Activated CD4-positive, alpha-beta memory T cell treated with anti-CD3 and anti-CD28 coated beads for 36 hours (primary cell): ENCODE data around the gene SETD1A. TPM values are rescaled to one million over a fixed set of nuclear protein-coding genes. Genes with fewer than 3 reads are reported as not detected.

ENCODE experiments used
- CTCF ChIA-PET: fragments of 350-600 bp; sonication (Branson Sonifier 250); formaldehyde crosslinking; loops from one replicate; lab custom pipeline; 2021; ENCODE audit warnings: antibody characterized with exemption, inconsistent platforms; lab: Charles Lee
- POLR2A ChIA-PET: fragments of 350-600 bp; sonication (Branson Sonifier 250); formaldehyde crosslinking; loops from one replicate; lab custom pipeline; 2021; ENCODE audit warnings: antibody characterized with exemption; lab: Charles Lee
- DNase-seq: peaks from one replicate; pipeline ENCODE4 v3.0.0-alpha.2; 2020
- H3K27ac Mint-ChIP-seq: one replicate; pipeline ENCODE4 v1.8.0; 2021; ENCODE audit warnings: mixed read lengths
- H3K27me3 Mint-ChIP-seq: one replicate; pipeline ENCODE4 v1.8.0; 2021; ENCODE audit warnings: mixed read lengths
- H3K36me3 Mint-ChIP-seq: one replicate; pipeline ENCODE4 v1.8.0; 2021; ENCODE audit warnings: mixed read lengths
- H3K4me1 Mint-ChIP-seq: one replicate; pipeline ENCODE4 v1.8.0; 2021; ENCODE audit warnings: low read depth, mixed read lengths
- H3K4me3 Mint-ChIP-seq: one replicate; pipeline ENCODE4 v1.8.0; 2021; ENCODE audit warnings: mild to moderate bottlenecking, mixed read lengths
- H3K9me3 Mint-ChIP-seq: one replicate; pipeline ENCODE4 v1.8.0; 2021; ENCODE audit warnings: mixed read lengths
- intact Hi-C: fragments of 100-400 bp; cut with micrococcal nuclease; formaldehyde crosslinking; loops from one replicate; pipeline ENCODE4 v1.15.1; 2023
- total RNA-seq, 2 experiments: library from RNA; stranded (reverse); gene quantifications; one replicate each; pipeline ENCODE4 v1.2.3, GENCODE V29; 2021

The SETD1A gene
- total RNA-seq, 2 experiments from 2014 or later = 16.4 to 17.4 TPM

GRCh38 chr16:30972872-30973271 lies 15.3 kb downstream of the SETD1A start:
- H3K36me3 Mint-ChIP-seq = peaks cover 56% of the 10 kb centered on the region
- DNase-seq = no peak
- no peaks in the 10 kb centered on the region for H3K27me3 Mint-ChIP-seq
- no peaks in the 10 kb centered on the region for H3K9me3 Mint-ChIP-seq
- intact Hi-C loops = no loop called here
- ChIA-PET POLR2A (no interaction called here), CTCF (interaction anchor here (1.1 kb wide), 1 partner anchor 12 kb away, joined by 6 read pairs; the partner anchor contains the start of gene HSD3B7)
- H3K4me3 Mint-ChIP-seq = no peak overlapping the region
- no peaks in the 10 kb centered on the region for H3K4me1 Mint-ChIP-seq
- H3K27ac Mint-ChIP-seq = no peak overlapping the region

DNA sequence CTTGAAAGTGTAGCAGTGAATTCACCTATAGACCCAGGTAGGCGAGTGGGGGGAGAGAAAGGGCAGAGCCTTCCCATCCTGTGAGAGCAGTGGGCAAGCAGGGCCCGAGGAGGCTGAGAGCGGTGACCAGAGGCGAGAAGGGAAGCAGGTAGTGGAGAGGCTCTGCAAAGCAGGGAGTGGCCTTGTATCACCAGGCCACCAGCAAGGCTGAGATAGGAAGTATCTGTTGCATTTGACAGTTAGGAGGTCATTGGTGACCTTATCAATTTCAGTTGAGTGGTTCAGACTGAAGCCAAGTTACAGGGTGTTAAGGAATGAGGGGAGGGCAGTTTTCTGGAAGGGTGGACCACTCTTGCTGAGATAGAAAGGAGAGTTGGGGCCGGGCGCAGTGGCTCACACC lies 16.8 kb downstream of the SETD1A start:
- Mint-ChIP-seq H3K27me3 (no peaks in the 10 kb centered on the region), H3K4me3 (no peak overlapping the region), H3K4me1 (no peaks in the 10 kb centered on the region), H3K9me3 (no peaks in the 10 kb centered on the region), H3K36me3 (peaks cover 54% of the 10 kb centered on the region), H3K27ac (no peak overlapping the region)
- intact Hi-C loops = no loop called here
- DNase-seq = no peak
- POLR2A ChIA-PET = no interaction called here
- CTCF ChIA-PET = no interaction called here

GRCh38 chr16:30976486-30976885 lies 18.9 kb downstream of the SETD1A start:
- intact Hi-C loops = no loop called here
- Mint-ChIP-seq H3K27me3 (no peaks in the 10 kb centered on the region), H3K36me3 (peaks cover 51% of the 10 kb centered on the region), H3K27ac (no peak overlapping the region), H3K4me1 (no peaks in the 10 kb centered on the region), H3K4me3 (no peak overlapping the region), H3K9me3 (no peaks in the 10 kb centered on the region)
- POLR2A ChIA-PET = no interaction called here
- no peak for DNase-seq
- CTCF ChIA-PET = interaction anchor here (2.1 kb wide), 1 partner anchor 9 kb away, joined by 5 read pairs; the partner anchor contains the start of gene HSD3B7

DNA sequence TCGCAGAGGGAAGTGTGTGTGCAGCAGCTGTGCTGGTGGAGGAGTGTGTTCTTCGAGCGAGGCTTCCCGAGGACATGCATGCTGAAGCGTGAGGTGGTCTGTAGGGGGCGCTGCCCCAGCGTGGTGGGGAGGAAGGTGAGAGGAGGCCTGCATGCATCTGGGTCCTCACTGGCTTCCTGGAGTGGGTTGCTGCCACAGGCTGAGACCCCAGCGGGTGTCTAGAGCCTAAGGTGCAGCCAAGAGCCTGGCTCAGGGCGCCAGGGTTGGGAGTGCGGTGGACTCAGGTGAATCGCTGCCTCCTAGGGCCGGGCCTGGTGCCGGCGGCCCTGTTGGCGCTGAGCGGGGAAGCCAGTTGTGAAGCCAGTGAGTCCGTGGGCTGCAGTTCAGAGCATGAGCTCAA lies 19.9 kb downstream of the SETD1A start:
- H3K36me3 Mint-ChIP-seq = peaks cover 44% of the 10 kb centered on the region
- no peak overlapping the region for H3K4me3 Mint-ChIP-seq
- intact Hi-C loops = no loop called here
- H3K27ac Mint-ChIP-seq = no peak overlapping the region
- DNase-seq = peak; percentile 36
- CTCF ChIA-PET = no interaction called here
- POLR2A ChIA-PET = no interaction called here
- H3K9me3 Mint-ChIP-seq = no peaks in the 10 kb centered on the region
- H3K4me1 Mint-ChIP-seq = no peaks in the 10 kb centered on the region
- H3K27me3 Mint-ChIP-seq = no peaks in the 10 kb centered on the region

DNA sequence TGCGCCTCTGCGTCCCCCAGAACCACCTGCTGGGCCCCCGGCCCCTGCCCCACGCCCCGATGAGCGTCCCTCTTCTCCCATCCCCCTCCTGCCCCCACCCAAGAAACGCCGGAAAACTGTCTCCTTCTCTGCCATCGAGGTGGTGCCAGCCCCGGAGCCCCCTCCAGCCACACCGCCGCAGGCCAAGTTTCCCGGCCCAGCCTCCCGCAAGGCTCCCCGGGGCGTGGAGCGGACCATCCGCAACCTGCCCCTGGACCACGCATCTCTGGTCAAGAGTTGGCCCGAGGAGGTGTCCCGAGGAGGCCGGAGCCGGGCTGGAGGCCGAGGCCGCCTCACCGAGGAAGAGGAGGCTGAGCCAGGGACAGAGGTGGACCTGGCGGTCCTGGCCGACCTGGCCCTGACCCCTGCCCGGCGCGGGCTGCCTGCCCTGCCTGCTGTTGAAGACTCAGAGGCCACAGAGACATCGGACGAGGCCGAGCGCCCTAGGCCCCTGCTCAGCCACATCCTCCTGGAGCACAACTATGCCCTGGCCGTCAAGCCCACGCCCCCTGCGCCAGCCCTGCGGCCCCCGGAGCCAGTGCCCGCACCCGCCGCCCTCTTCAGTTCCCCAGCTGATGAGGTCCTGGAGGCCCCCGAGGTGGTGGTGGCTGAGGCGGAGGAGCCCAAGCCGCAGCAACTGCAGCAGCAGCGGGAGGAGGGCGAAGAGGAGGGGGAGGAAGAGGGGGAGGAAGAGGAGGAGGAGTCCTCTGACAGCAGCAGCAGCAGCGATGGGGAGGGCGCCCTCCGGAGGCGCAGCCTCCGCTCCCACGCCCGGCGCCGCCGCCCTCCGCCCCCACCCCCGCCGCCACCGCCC lies 21.8 kb downstream of the SETD1A start:
- intact Hi-C loops = loop anchor here (10.0 kb wide), 1 partner anchor 465 kb away; the partner anchor contains the start of gene ZNF843
- Mint-ChIP-seq H3K27ac (no peak overlapping the region), H3K27me3 (no peaks in the 10 kb centered on the region), H3K36me3 (peaks cover 30% of the 10 kb centered on the region), H3K4me3 (no peak overlapping the region), H3K9me3 (no peaks in the 10 kb centered on the region), H3K4me1 (no peaks in the 10 kb centered on the region)
- CTCF ChIA-PET = no interaction called here
- no peak for DNase-seq
- POLR2A ChIA-PET = no interaction called here

DNA sequence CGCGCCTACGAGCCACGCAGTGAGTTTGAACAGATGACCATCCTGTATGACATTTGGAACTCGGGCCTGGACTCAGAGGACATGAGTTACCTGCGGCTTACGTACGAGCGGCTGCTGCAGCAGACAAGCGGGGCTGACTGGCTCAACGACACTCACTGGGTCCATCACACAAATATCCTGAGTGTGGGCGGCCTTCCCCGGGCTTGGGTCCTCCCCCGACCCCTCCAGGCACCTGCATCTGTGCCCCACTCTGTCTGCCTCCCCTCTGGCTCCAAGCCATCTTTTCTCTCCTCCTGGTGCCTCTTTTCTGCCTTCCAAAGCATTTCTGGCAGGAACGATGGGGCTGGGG lies 22.4 kb downstream of the SETD1A start:
- POLR2A ChIA-PET = no interaction called here
- intact Hi-C loops = loop anchor here (10.0 kb wide), 1 partner anchor 465 kb away; the partner anchor contains the start of gene ZNF843
- no peak for DNase-seq
- H3K9me3 Mint-ChIP-seq = no peaks in the 10 kb centered on the region
- peaks cover 27% of the 10 kb centered on the region for H3K36me3 Mint-ChIP-seq
- no peaks in the 10 kb centered on the region for H3K4me1 Mint-ChIP-seq
- no peak overlapping the region for H3K4me3 Mint-ChIP-seq
- CTCF ChIA-PET = no interaction called here
- no peak overlapping the region for H3K27ac Mint-ChIP-seq
- no peaks in the 10 kb centered on the region for H3K27me3 Mint-ChIP-seq

- H3K36me3 Mint-ChIP-seq = peaks cover 27% of the 10 kb centered on the region
Measured at GRCh38 chr16:30980434-30980833, 22.9 kb downstream of the SETD1A start.

DNA sequence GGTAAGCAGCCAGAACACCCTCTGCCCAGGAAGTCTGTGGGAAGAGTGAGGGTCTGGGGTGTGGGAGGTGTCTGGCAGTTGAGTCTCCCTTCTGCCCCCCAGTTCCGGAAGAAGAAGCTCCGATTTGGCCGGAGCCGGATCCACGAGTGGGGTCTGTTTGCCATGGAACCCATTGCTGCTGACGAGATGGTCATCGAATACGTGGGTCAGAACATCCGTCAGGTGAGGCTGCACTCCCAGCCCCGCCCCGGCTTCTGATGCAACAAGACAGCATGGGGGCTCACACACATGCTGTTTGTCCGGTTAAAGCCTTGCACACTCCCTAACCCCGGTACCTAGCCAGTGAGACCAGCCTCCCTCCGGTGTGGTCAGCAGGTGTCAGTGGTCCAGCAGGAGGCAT lies 23.4 kb downstream of the SETD1A start:
- no peaks in the 10 kb centered on the region for H3K4me1 Mint-ChIP-seq
- no peak overlapping the region for H3K4me3 Mint-ChIP-seq
- H3K27ac Mint-ChIP-seq = no peak overlapping the region
- intact Hi-C loops = loop anchor here (10.0 kb wide), 1 partner anchor 464 kb away; the partner anchor contains the start of gene ZNF843
- no peak for DNase-seq
- H3K9me3 Mint-ChIP-seq = no peaks in the 10 kb centered on the region
- peaks cover 27% of the 10 kb centered on the region for H3K36me3 Mint-ChIP-seq
- CTCF ChIA-PET = no interaction called here
- H3K27me3 Mint-ChIP-seq = no peaks in the 10 kb centered on the region
- POLR2A ChIA-PET = no interaction called here

More at GRCh38 chr16:30980434-30980833, 22.9 kb downstream of the SETD1A start:
- Mint-ChIP-seq H3K4me3 (no peak overlapping the region), H3K27me3 (no peaks in the 10 kb centered on the region), H3K9me3 (no peaks in the 10 kb centered on the region), H3K27ac (no peak overlapping the region), H3K4me1 (no peaks in the 10 kb centered on the region)
- ChIA-PET CTCF (no interaction called here), POLR2A (no interaction called here)
- DNase-seq = no peak
- intact Hi-C loops = loop anchor here (10.0 kb wide), 1 partner anchor 464 kb away; the partner anchor contains the start of gene ZNF843

- Mint-ChIP-seq H3K4me1 (no peaks in the 10 kb centered on the region), H3K36me3 (peaks cover 16% of the 10 kb centered on the region), H3K27ac (no peak overlapping the region), H3K9me3 (no peaks in the 10 kb centered on the region), H3K4me3 (no peak overlapping the region), H3K27me3 (no peaks in the 10 kb centered on the region)
- intact Hi-C loops = loop anchor here (10.0 kb wide), 1 partner anchor 462 kb away; the partner anchor contains the start of gene ZNF843
- DNase-seq = no peak
- ChIA-PET CTCF (interaction anchor here (0.6 to 3.8 kb wide), 10 partner anchors 11 to 885 kb away, joined by 3 to 26 read pairs (median 3); partner anchors contain the start of genes VKORC1 and ZNF843), POLR2A (no interaction called here)
Measured at GRCh38 chr16:30982548-30983288, 25.2 kb downstream of the SETD1A start.

DNA sequence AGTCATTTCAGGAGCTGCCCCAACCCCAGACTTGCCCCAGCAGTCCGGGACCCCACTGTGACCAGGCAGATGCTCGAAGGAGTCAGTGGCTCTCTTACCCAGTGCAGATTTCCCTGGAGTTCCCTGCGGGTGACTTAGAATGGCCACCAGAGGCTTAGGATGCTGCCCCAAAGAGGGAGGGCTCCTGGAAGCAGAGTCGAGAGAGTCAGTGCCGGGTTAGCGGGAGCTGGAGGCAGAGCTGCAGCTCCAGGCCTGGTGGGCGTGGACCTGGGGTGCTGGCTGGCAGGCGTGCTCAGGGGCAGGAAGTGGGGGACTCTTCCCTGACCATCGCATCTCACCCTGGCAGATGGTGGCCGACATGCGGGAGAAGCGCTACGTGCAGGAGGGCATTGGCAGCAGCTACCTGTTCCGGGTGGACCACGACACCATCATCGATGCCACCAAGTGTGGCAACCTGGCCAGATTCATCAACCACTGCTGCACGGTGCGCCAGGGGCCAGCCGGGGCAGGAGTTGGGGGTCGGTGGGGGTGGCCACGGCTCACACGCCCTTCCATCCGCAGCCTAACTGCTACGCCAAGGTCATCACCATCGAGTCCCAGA lies 25.8 kb downstream of the SETD1A start:
- peaks cover 16% of the 10 kb centered on the region for H3K36me3 Mint-ChIP-seq
- no peaks in the 10 kb centered on the region for H3K9me3 Mint-ChIP-seq
- no peaks in the 10 kb centered on the region for H3K4me1 Mint-ChIP-seq
- intact Hi-C loops = loop anchor here (10.0 kb wide), 1 partner anchor 461 kb away; the partner anchor contains the start of gene ZNF843
- no peak overlapping the region for H3K4me3 Mint-ChIP-seq
- H3K27ac Mint-ChIP-seq = no peak overlapping the region
- ChIA-PET POLR2A (no interaction called here), CTCF (interaction anchor here (0.6 to 3.8 kb wide), 13 partner anchors 11 to 885 kb away, joined by 3 to 37 read pairs (median 3); partner anchors contain the start of genes VKORC1 and ZNF843)
- no peaks in the 10 kb centered on the region for H3K27me3 Mint-ChIP-seq
- DNase-seq = no peak

- Mint-ChIP-seq H3K4me3 (no peak overlapping the region), H3K27me3 (no peaks in the 10 kb centered on the region), H3K4me1 (no peaks in the 10 kb centered on the region), H3K9me3 (no peaks in the 10 kb centered on the region), H3K27ac (no peak overlapping the region), H3K36me3 (peaks cover 11% of the 10 kb centered on the region)
- intact Hi-C loops = loop anchor here (2.0 to 10.0 kb wide), 2 partner anchors 111 to 461 kb away; partner anchors contain the start of genes VKORC1 and ZNF843
- POLR2A ChIA-PET = no interaction called here
- no peak for DNase-seq
- CTCF ChIA-PET = interaction anchor here (0.7 to 3.8 kb wide), 31 partner anchors 8 to 884 kb away, joined by 3 to 37 read pairs (median 5); partner anchors contain the start of genes KAT8, STX4, VKORC1 and ZNF646
Measured at GRCh38 chr16:30983898-30984610, 26.5 kb downstream of the SETD1A start.
